ENCODE results near the gene FREY1. TPM values are rescaled to one million over a fixed set of nuclear protein-coding genes. Genes with fewer than 3 reads are reported as not detected.

FREY1 gene
- total and polyA plus RNA-seq, 2 donors (not counting 3 experiments of a cell fraction or from before 2014, with no cell fraction given): 0.84 to 1.1 TPM

GRCh38 chr11:45918962-45919675 lies 12.0 kb upstream of the FREY1 start:
- Histone ChIP-seq H3K9me1 (replicated peaks; ENCODE audit: control insufficient read depth, extremely low read depth, insufficient read depth, low read length) (no peaks in the 10 kb centered on the region), H2AFZ (ENCODE audit: low read depth, low read length) (no peak overlapping the region), H3K79me2 (ENCODE audit: control insufficient read depth, insufficient read depth, low read length) (peaks cover 10% of the 10 kb centered on the region), H3K4me1 (ENCODE audit: control insufficient read depth, extremely low read depth, insufficient read depth, low read length) (peaks cover 10% of the 10 kb centered on the region), H3K27ac (ENCODE audit: insufficient read depth, low read depth, low read length) (no peak overlapping the region), H3K4me2 (ENCODE audit: insufficient read depth, low read length) (peak overlapping the region; percentile 96), H3K4me3 (replicated peaks in 1 of 3; ENCODE audit: insufficient read depth in 1 of 3, low read depth in 1 of 3, low read length in 3 of 3) (peak overlapping the region in 1 of 3 experiments; percentile 87), H3K9ac (replicated peaks; ENCODE audit: extremely low read depth, insufficient read depth, low read length) (no peak overlapping the region), H4K20me1 (replicated peaks; ENCODE audit: control insufficient read depth, extremely low read depth, insufficient read depth, low read length) (no peaks in the 10 kb centered on the region), H3K9me3 (replicated peaks; ENCODE audit: control insufficient read depth, insufficient read depth, low read length) (no peaks in the 10 kb centered on the region), H3K36me3 (ENCODE audit: control insufficient read depth in 2 of 2, extremely low read depth in 1 of 2, insufficient read depth in 2 of 2, low read length in 2 of 2) (peaks cover 0 to 16% of the 10 kb centered on the region in 2 experiments), H3K27me3 (ENCODE audit: control insufficient read depth in 2 of 2, insufficient read depth in 2 of 2, low read length in 2 of 2) (peaks cover 12 to 24% of the 10 kb centered on the region in 2 experiments)
- ChIA-PET POLR2A (no interaction called here), CTCF (no interaction called here)
- TF ChIP-seq POLR2A (IDR thresholded peaks at IDR 0.05; ENCODE audit: low read depth, low read length): no peak
- no peak for TF ChIP-seq EZH2 (IDR thresholded peaks at IDR 0.05; ENCODE audit: borderline replicate concordance, low read depth, low read length, severe bottlenecking)
- TF ChIP-seq POLR2AphosphoS5 (IDR thresholded peaks at IDR 0.05; ENCODE audit: insufficient read depth, low read depth, low read length): no peak
- TF ChIP-seq MAX (IDR thresholded peaks at IDR 0.05; ENCODE audit: insufficient read depth, insufficient read length): no peak
- TF ChIP-seq FOS (IDR thresholded peaks at IDR 0.05; ENCODE audit: borderline replicate concordance, insufficient read depth, low read length): no peak
- TF ChIP-seq JUN (IDR thresholded peaks at IDR 0.05; ENCODE audit: borderline replicate concordance, insufficient read depth, insufficient read length, low read depth): no peak
- no peak for TF ChIP-seq GATA2 (IDR thresholded peaks at IDR 0.05; ENCODE audit: insufficient read depth, insufficient read length, low read depth, low read length)
- TF ChIP-seq CTCF (IDR thresholded peaks at IDR 0.05; ENCODE audit: extremely low read depth in 1 of 2, insufficient read depth in 1 of 2, low read depth in 1 of 2, low read length in 2 of 2): no peak
- no peak for TF ChIP-seq MYC (IDR thresholded peaks at IDR 0.05; ENCODE audit: low read depth, low read length)
- intact Hi-C loops (cut with micrococcal nuclease) (loop anchor here (1.0 to 2.0 kb wide), 3 partner anchors 20 to 320 kb away; partner anchors contain the start of gene CRY2), dilution Hi-C loops (cut with MboI; ENCODE audit: extremely low pct_ligation_motif_present, low sequenced_read_pairs) (no loop called here)
- DNase-seq (ENCODE audit: low read depth, low spot score) (no peak), FAIRE-seq (no peak)
- BruUV-seq (replicated peaks): no TSS peak
